Brain pericyte (primary cell): Measurements from ENCODE around the gene FOXA2.
"Not testable (repeated sequence)": the region's sequence is repeated elsewhere in the genome, so short reads cannot be mapped to it uniquely, and the experiment has no call there.

ENCODE experiments used
- DNase-seq: peaks from one replicate; pipeline ENCODE4 v3.0.0-alpha.2; 2012; ENCODE audit warnings: low read depth, low spot score

FOXA2 gene

DNA sequence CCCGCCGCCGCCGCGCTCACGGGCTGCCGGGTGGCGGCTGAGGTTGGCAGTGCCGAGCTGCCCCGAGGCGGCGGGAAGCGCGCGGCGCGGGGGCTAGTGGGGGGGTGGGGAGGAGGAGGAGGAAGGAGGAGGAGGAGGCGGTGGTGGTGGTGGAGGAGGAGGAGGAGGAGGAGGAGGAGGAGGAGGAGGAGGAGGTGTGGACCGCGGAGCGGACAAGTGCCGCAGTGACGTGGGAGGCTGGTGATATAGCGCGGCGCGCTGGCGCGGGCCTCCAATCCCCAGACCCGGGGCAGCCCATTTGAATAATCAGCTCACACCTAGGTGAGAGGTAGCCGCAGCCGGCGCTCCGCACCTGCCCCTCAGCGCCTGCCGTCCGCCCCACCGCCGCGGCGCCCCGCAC lies at the start of gene FOXA2:
FOXA2 (minus strand) TSS at position 51 of the 400 bp plus-strand sequence. CDS start 294 bp downstream, outside the sequence.
- DNase-seq = no peak

GRCh38 chr20:22630701-22631100 lies 46.3 kb upstream of the FOXA2 start:
- DNase-seq = no peak

- no peak for DNase-seq
Observed at GRCh38 chr20:22629927-22630326, 45.6 kb upstream of the FOXA2 start.

- no peak for DNase-seq
Observed at GRCh38 chr20:22629447-22629846, 45.1 kb upstream of the FOXA2 start.

- DNase-seq = no peak
Observed at GRCh38 chr20:22626496-22626895, 42.1 kb upstream of the FOXA2 start.

GRCh38 chr20:22623211-22623610 lies 38.8 kb upstream of the FOXA2 start:
- DNase-seq = no peak

- DNase-seq = no peak
Observed at GRCh38 chr20:22620342-22620741, 36.0 kb upstream of the FOXA2 start.

- no peak for DNase-seq
Observed at GRCh38 chr20:22619806-22620205, 35.4 kb upstream of the FOXA2 start.

GRCh38 chr20:22619272-22619671 lies 34.9 kb upstream of the FOXA2 start:
- no peak for DNase-seq

DNA sequence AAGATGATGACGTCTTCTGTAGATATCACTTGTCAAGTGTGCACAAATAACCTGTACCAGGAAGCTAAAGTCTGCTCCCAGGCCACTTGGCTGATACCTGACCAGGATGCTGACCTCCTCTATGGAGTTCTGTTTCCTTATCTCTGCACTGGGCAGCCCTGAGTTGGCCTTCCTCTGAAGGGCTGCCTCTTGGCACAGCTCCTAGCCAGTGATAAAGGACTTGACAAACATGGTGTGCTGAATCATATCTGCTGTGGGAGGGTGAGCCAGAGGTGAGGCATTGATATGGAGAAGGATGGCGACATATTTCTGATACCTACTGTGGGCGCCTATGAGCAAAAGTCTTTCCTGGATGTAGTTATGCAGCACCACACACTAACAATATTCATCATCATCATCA lies 32.8 kb upstream of the FOXA2 start:
- no peak for DNase-seq

DNA sequence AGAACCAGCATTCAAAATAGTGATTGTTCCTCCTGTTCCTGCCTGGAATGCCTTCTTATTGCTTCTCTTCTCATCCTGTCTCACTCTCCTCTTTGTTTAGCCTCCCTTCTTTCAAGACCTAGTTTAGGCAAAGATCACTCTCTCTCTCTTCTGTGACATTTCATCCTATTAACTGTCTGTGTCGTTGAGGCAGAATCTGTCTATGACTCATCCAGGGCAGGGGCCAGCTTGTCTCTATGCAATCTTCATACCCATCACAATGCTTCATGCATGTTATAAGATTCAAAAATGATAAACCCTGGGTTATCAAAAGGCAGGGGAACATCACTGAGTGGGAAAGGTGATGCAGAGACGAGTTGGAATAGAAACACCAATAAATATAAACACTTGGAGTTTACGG lies 32.2 kb upstream of the FOXA2 start:
- no peak for DNase-seq

GRCh38 chr20:22615425-22615824 lies 31.1 kb upstream of the FOXA2 start:
- DNase-seq = no peak

DNA sequence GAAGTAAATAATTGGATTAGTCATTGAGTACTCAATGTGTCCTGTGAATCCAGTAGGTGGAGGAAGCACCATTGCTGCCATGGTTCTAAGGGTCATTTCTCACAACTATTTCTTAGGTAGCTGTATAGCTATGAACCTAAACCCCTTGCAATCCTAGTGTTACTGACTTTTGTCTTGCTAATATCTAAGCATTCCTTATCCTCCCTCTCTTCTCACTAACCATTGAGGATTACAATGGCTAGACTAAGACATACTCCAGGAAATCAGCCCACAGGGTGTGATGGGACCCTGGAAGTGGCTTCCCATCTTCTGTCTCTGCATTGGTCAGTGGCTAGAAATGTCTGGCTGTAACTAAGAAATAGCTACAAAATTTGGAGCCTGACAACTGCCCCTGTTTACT lies 27.3 kb upstream of the FOXA2 start:
- no peak for DNase-seq

GRCh38 chr20:22607695-22608094 lies 23.3 kb upstream of the FOXA2 start:
- DNase-seq = no peak

- no peak for DNase-seq
Observed at GRCh38 chr20:22604815-22605214, 20.4 kb upstream of the FOXA2 start.

DNA sequence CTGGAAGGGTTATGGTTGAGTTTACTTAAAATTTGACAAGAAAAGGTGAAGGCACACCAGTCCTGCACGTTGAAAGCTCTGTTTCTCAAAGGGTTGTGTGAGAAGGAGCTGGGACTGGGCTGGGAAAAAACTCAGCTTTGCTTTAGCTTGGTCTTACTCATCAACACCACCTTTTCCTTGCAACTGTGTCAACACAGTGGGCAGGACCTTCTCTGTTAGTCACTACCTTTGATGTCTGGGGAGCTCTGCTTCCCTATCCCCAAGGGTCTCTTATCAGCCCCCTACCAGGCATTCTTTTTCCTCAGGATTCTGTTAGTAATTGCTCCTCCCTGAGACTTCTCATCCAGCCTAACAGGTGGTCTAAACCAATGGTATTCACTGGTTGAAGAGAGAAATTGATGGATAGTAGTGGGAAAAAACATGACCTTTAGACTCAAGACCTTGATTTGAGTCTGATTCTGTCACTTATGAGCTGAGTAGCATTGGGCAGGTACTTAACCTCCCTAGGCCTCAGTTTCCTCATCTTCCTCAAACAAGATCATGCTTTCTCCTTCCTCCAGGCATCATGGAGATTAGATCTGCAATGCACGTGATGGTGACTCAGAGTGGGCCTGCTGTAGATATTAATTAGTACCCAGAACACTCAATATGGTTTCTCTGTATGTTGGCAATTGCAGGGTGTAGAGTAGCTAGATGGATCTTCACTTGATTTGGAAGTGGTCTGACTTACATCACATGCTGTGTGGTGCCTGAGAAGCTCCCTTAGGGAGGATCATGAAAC lies 17.2 kb upstream of the FOXA2 start:
- no peak for DNase-seq

DNA sequence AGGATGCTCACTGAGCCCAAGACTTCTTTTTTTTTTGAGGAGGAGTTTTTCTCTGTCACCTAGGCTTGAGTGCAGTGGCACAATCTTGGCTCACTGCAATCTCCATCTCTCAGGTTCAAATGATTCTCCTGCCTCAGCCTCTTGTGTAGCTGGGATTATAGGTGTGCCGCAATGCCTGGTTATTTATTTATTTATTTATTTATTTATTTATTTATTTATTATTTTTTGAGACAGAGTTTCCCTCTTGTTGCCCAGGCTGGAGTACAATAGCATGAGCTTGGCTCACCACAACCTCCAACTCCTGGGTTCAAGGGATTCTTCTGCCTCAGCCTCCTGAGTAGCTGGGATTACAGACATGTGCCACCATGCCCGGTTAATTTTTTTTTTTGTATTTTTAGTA lies 14.9 kb upstream of the FOXA2 start:
- DNase-seq = not testable (repeated sequence)

DNA sequence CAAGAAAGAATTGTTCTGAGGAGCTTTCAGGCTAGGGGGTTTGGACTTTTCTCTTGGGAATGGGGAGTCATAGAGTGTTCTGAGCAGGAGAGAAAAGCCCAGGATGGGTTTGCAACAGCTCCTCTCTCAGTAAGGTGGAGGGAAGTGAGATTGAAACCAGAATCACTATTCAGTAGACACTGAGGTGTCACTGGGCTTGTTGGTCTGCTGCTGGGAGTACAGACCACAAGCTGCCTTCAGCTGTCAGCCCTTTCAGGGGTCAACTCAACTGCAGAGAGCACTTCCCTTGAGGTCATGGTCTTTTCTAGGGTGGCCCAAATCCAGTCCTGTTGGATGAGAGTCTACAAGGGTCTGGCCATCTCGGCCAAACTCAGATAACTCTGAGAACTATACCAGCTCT lies 12.9 kb upstream of the FOXA2 start:
- DNase-seq = no peak

- no peak for DNase-seq
Observed at GRCh38 chr20:22590662-22591061, 6.3 kb upstream of the FOXA2 start.

DNA sequence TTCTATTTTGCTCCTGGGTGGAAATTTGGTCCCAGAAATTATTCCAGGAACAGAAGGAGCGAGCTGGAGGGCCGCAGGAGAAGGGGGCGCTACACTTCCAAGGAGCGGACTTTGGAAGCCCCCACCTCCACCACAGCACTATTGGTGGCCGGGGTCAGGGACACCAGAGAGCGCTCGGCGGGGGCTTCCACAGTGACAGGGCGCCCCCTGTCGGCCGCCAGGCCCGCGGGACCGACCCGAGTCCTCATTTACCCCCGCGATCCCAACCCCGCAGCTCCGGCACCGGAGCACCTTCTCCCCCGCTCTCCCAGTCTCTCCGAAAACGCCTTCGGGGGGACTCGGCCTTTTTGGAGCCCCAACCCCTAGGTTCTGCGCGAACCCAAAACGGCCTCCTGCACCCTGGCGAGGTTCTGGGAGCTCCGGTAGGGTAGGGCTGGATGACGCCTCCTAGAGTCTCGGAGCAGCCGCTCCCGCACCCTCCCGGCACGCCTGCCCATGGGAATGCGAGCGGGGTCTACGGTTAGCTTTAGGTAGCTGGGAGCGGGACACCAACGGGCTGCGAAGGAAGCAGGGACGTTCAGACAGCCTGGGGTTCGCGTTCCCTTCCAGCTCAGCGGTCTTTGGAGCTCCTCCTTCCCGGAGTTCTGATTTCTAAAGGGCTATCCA lies 2.4 kb upstream of the FOXA2 start:
- DNase-seq = no peak

DNA sequence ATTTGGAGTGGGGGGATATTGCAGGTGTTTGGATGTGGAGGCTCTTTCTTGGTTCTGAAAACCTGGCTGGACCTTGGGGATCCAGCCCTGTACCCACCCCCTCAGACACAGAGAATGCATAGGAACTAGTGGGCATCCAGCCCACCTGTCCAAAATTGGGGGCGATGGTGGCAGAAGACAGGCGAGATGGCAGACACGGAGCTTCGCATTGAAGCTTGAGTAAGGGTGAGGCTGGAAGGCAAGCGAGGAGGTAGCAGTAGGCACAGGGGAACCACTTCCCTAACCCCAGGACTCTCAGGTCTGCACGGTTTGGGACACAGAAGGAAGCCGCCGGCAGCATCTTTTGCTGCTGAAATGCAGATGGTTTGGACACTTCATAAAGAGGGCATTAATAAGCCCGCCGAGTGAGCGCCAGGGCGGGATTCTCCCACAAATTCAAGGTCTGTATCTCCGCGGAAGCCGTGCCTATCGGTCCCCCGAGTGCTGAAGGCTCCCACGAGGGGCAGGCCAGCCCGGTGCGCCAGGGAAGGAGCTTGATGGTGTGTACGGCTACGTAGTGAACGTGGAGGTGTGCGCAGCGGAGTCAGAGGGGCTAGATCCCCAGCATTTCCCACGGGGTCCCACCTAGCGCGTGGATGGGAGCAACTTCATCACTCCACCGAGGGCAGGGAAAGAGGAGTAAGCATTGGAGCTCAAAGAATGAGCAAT lies 1.6 kb upstream of the FOXA2 start:
- DNase-seq = no peak

DNA sequence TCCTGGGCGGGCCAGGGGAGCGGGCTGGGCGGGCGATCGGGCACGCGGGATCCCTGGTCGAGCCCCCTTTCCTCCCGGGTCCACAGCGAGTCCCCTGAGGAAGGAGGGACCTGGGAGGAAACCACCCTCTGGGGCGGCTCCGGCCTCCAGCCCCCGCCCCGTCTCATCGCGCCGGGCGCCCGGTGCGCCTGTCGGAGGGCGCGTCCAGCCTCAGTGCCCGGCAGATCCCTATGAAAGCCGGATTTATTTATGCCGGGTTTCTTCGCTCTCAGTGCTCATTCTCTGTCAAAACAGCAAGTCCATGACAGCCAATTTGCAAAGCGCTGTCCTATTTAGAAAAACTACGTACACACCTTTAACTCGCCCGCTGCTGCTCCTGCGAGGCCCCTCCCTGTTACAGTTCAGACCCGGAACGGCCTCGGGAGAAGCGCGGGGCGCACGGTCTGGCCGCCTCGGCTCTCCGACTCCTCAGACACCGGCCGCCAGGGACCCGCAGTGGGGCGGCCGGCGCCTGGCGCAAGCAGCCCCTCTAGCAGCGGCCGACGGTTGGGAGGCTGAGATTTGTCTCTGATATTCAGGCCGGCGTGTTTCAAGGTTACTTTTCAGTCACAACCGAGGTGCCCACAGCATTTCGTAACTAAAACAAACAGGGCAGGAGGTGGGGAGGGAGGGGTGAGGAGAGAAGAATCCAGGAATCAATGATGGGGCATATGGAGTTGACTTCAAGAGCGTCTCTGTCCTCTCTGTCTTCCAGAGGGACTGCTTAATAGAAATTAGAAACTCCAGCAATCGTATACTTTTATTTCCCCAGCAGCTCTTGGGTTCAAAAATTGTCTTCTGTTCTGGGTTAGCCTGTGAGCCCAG lies 782 bp upstream of the FOXA2 start:
- DNase-seq = no peak
